Karpas-422 (cell line): ENCODE results near the gene SPATS1. TPM values are rescaled to one million over a fixed set of nuclear protein-coding genes. Genes with fewer than 3 reads are reported as not detected.

Experiments
- DNase-seq: peaks from one replicate; pipeline ENCODE4 v3.0.0-alpha.2; 2015
- H2AFZ ChIP-seq: fragments of 200-600 bp; sonication (generic); 2 replicates; pipeline ENCODE4 v1.6.1; 2014; ENCODE audit warnings: antibody characterized with exemption, low read length, mixed read lengths
- H3K27ac ChIP-seq: fragments of 200-600 bp; sonication (generic); 2 replicates; pipeline ENCODE4 v1.5.1; 2014; ENCODE audit warnings: mild to moderate bottlenecking, low read length, moderate library complexity
- H3K27me3 ChIP-seq: fragments of 200-600 bp; sonication (generic); 2 replicates; pipeline ENCODE4 v1.6.1; 2014; ENCODE audit warnings: low read length, mixed read lengths
- H3K36me3 ChIP-seq: fragments of 200-600 bp; sonication (generic); 2 replicates; pipeline ENCODE4 v1.6.1; 2014; ENCODE audit warnings: low read length, mixed read lengths; ENCODE audit not compliant: insufficient read depth
- H3K4me1 ChIP-seq: fragments of 200-600 bp; sonication (generic); 2 replicates; pipeline ENCODE4 v1.6.1; 2014; ENCODE audit warnings: mild to moderate bottlenecking, low read length, mixed read lengths
- H3K4me2 ChIP-seq: fragments of 200-600 bp; sonication (generic); 2 replicates; pipeline ENCODE4 v1.6.1; 2014; ENCODE audit warnings: low read length, low read depth, mild to moderate bottlenecking; ENCODE audit not compliant: poor library complexity, severe bottlenecking
- H3K4me3 ChIP-seq: fragments of 200-600 bp; sonication (generic); 2 replicates; pipeline ENCODE4 v1.5.1; 2014; ENCODE audit warnings: mild to moderate bottlenecking, antibody characterized with exemption, low read length, mixed read lengths
- H3K79me2 ChIP-seq: fragments of 200-600 bp; sonication (generic); 2 replicates; pipeline ENCODE4 v1.6.1; 2014; ENCODE audit warnings: mild to moderate bottlenecking, low read length, mixed read lengths
- H3K9ac ChIP-seq: fragments of 200-600 bp; sonication (generic); 2 replicates; pipeline ENCODE4 v1.6.0; 2014; ENCODE audit warnings: low read length
- H3K9me2 ChIP-seq: fragments of 200-600 bp; sonication (generic), shearing (Covaris generic); replicated peaks from 2 replicates; pipeline ENCODE4 v1.6.0; 2014; ENCODE audit warnings: mild to moderate bottlenecking, low read length, moderate library complexity; ENCODE audit not compliant: insufficient read depth
- H3K9me3 ChIP-seq: fragments of 300-700, 200-600 bp; sonication (generic); 2 replicates; pipeline ENCODE4 v1.6.1; 2014; ENCODE audit warnings: low read length, mixed read lengths
- H4K20me1 ChIP-seq: fragments of 200-600 bp; sonication (generic); 2 replicates; pipeline ENCODE4 v1.6.1; 2014; ENCODE audit warnings: mild to moderate bottlenecking, antibody characterized with exemption, low read length, low read depth; ENCODE audit not compliant: insufficient read depth
- total RNA-seq: library from RNA; depleted of rRNA; stranded (reverse); fragments of >200 nt; shearing (Covaris generic); gene quantifications from 2 replicates; pipeline ENCODE4 v1.2.3, GENCODE V29; 2014; ENCODE audit warnings: low replicate concordance

Gene SPATS1
- total RNA-seq, 1 experiment from 2014 or later = not detected

GRCh38 chr6:44359973-44360372 is 17.5 kb downstream of the SPATS1 start:
- no peaks in the 10 kb centered on the region for H3K79me2 ChIP-seq
- H3K9ac ChIP-seq = no peak overlapping the region
- no peak overlapping the region for H2AFZ ChIP-seq
- H3K4me3 ChIP-seq = no peak overlapping the region
- H3K9me2 ChIP-seq = no peaks in the 10 kb centered on the region
- no peaks in the 10 kb centered on the region for H4K20me1 ChIP-seq
- H3K9me3 ChIP-seq = no peaks in the 10 kb centered on the region
- H3K4me1 ChIP-seq = peaks cover 4% of the 10 kb centered on the region; the same call in 1 of the 2 replicates
- H3K27me3 ChIP-seq = 0 out of 2 replicates have a peak, but pooled peaks cover 3% of the 10 kb centered on the region
- DNase-seq = no peak
- no peak overlapping the region for H3K4me2 ChIP-seq
- H3K36me3 ChIP-seq = no peaks in the 10 kb centered on the region
- no peak overlapping the region for H3K27ac ChIP-seq

- Histone ChIP-seq H3K4me3 (no peak overlapping the region), H3K27me3 (no peaks in the 10 kb centered on the region), H3K4me1 (peaks cover 4% of the 10 kb centered on the region; the same call in 1 of the 2 replicates), H4K20me1 (no peaks in the 10 kb centered on the region), H3K9me3 (no peaks in the 10 kb centered on the region), H3K27ac (no peak overlapping the region), H3K9me2 (no peaks in the 10 kb centered on the region), H3K9ac (no peak overlapping the region), H3K79me2 (no peaks in the 10 kb centered on the region), H3K36me3 (no peaks in the 10 kb centered on the region), H2AFZ (no peak overlapping the region), H3K4me2 (no peak overlapping the region)
- no peak for DNase-seq
These were observed 19.5 kb downstream of the SPATS1 start for GRCh38 chr6:44361947-44362346.

- no peaks in the 10 kb centered on the region for H3K9me3 ChIP-seq
- H3K4me3 ChIP-seq = no peak overlapping the region
- no peak overlapping the region for H3K9ac ChIP-seq
- H3K27ac ChIP-seq = no peak overlapping the region
- no peaks in the 10 kb centered on the region for H4K20me1 ChIP-seq
- no peak overlapping the region for H2AFZ ChIP-seq
- H3K4me2 ChIP-seq = no peak overlapping the region
- H3K4me1 ChIP-seq = peaks cover 4% of the 10 kb centered on the region; the same call in 1 of the 2 replicates
- DNase-seq = no peak
- H3K9me2 ChIP-seq = no peaks in the 10 kb centered on the region
- no peaks in the 10 kb centered on the region for H3K79me2 ChIP-seq
- H3K27me3 ChIP-seq = no peaks in the 10 kb centered on the region
- H3K36me3 ChIP-seq = no peaks in the 10 kb centered on the region
These were observed 21.0 kb downstream of the SPATS1 start for GRCh38 chr6:44363377-44363926.

- Histone ChIP-seq H3K9me2 (no peaks in the 10 kb centered on the region), H3K4me2 (no peak overlapping the region), H4K20me1 (no peaks in the 10 kb centered on the region), H3K27me3 (no peaks in the 10 kb centered on the region), H3K9ac (no peak overlapping the region), H3K9me3 (no peaks in the 10 kb centered on the region), H3K27ac (no peak overlapping the region), H3K4me3 (no peak overlapping the region), H3K36me3 (no peaks in the 10 kb centered on the region), H3K4me1 (peaks cover 4% of the 10 kb centered on the region; the same call in 1 of the 2 replicates), H3K79me2 (no peaks in the 10 kb centered on the region), H2AFZ (no peak overlapping the region)
- no peak for DNase-seq
These were observed 24.3 kb downstream of the SPATS1 start for GRCh38 chr6:44366781-44367180.

GRCh38 chr6:44367681-44368080 is 25.2 kb downstream of the SPATS1 start:
- no peak for DNase-seq

GRCh38 chr6:44373051-44373450 is 30.6 kb downstream of the SPATS1 start:
- no peak overlapping the region for H2AFZ ChIP-seq
- H3K4me3 ChIP-seq = no peak overlapping the region

More at GRCh38 chr6:44367681-44368080, 25.2 kb downstream of the SPATS1 start:
- no peaks in the 10 kb centered on the region for H3K4me1 ChIP-seq
- no peaks in the 10 kb centered on the region for H3K27me3 ChIP-seq
- H3K9ac ChIP-seq = no peak overlapping the region
- no peaks in the 10 kb centered on the region for H3K36me3 ChIP-seq
- no peak overlapping the region for H3K27ac ChIP-seq
- H3K4me2 ChIP-seq = no peak overlapping the region
- H3K4me3 ChIP-seq = no peak overlapping the region
- H3K79me2 ChIP-seq = no peaks in the 10 kb centered on the region
- no peaks in the 10 kb centered on the region for H4K20me1 ChIP-seq
- H3K9me3 ChIP-seq = no peaks in the 10 kb centered on the region
- H2AFZ ChIP-seq = no peak overlapping the region
- no peaks in the 10 kb centered on the region for H3K9me2 ChIP-seq

GRCh38 chr6:44373787-44374186 is 31.3 kb downstream of the SPATS1 start:
- H3K4me3 ChIP-seq = no peak overlapping the region
- no peaks in the 10 kb centered on the region for H3K9me3 ChIP-seq
- H3K79me2 ChIP-seq = no peaks in the 10 kb centered on the region
- H3K36me3 ChIP-seq = no peaks in the 10 kb centered on the region
- H3K4me2 ChIP-seq = no peak overlapping the region
- H2AFZ ChIP-seq = no peak overlapping the region
- no peak overlapping the region for H3K27ac ChIP-seq
- H3K9ac ChIP-seq = no peak overlapping the region
- H3K27me3 ChIP-seq = no peaks in the 10 kb centered on the region
- H3K4me1 ChIP-seq = no peaks in the 10 kb centered on the region
- DNase-seq = no peak
- no peaks in the 10 kb centered on the region for H3K9me2 ChIP-seq
- no peaks in the 10 kb centered on the region for H4K20me1 ChIP-seq

More at GRCh38 chr6:44373051-44373450, 30.6 kb downstream of the SPATS1 start:
- no peaks in the 10 kb centered on the region for H3K9me3 ChIP-seq
- no peaks in the 10 kb centered on the region for H3K79me2 ChIP-seq
- H3K9me2 ChIP-seq = no peaks in the 10 kb centered on the region
- no peaks in the 10 kb centered on the region for H3K4me1 ChIP-seq
- H4K20me1 ChIP-seq = no peaks in the 10 kb centered on the region
- H3K27ac ChIP-seq = no peak overlapping the region
- no peak for DNase-seq
- no peak overlapping the region for H3K9ac ChIP-seq
- H3K36me3 ChIP-seq = no peaks in the 10 kb centered on the region
- no peaks in the 10 kb centered on the region for H3K27me3 ChIP-seq
- H3K4me2 ChIP-seq = no peak overlapping the region

GRCh38 chr6:44375071-44375470 is 32.6 kb downstream of the SPATS1 start:
- H3K4me1 ChIP-seq = no peaks in the 10 kb centered on the region
- H3K27ac ChIP-seq = no peak overlapping the region
- no peak overlapping the region for H3K4me2 ChIP-seq
- H3K9ac ChIP-seq = no peak overlapping the region
- DNase-seq = no peak
- no peak overlapping the region for H2AFZ ChIP-seq
- no peak overlapping the region for H3K4me3 ChIP-seq
- H3K9me2 ChIP-seq = no peaks in the 10 kb centered on the region
- H3K36me3 ChIP-seq = no peaks in the 10 kb centered on the region
- no peaks in the 10 kb centered on the region for H4K20me1 ChIP-seq
- no peaks in the 10 kb centered on the region for H3K27me3 ChIP-seq
- H3K9me3 ChIP-seq = no peaks in the 10 kb centered on the region
- no peaks in the 10 kb centered on the region for H3K79me2 ChIP-seq
